HFFc6 (cell line): ENCODE results near the gene GORASP2. TPM values are rescaled to one million over a fixed set of nuclear protein-coding genes. Genes with fewer than 3 reads are reported as not detected.

Experiments used
- DNase-seq: peaks from one replicate; pipeline ENCODE4 v3.0.0-alpha.2; 2018
- H3K27ac Mint-ChIP-seq: 2 replicates; pipeline ENCODE4 v1.8.0; 2020; ENCODE audit warnings: mild to moderate bottlenecking, mixed read lengths
- H3K27me3 Mint-ChIP-seq: 2 replicates; pipeline ENCODE4 v1.8.0; 2021; ENCODE audit warnings: mild to moderate bottlenecking, moderate library complexity, mixed read lengths; ENCODE audit not compliant: insufficient read depth
- H3K36me3 Mint-ChIP-seq: 2 replicates; pipeline ENCODE4 v1.8.0; 2021; ENCODE audit warnings: low read depth, mixed read lengths
- H3K4me1 Mint-ChIP-seq: 2 replicates; pipeline ENCODE4 v1.8.0; 2020; ENCODE audit warnings: low read depth, mixed read lengths
- H3K4me3 Mint-ChIP-seq: 2 replicates; pipeline ENCODE4 v1.8.0; 2020; ENCODE audit warnings: mild to moderate bottlenecking, moderate library complexity, mixed read lengths
- H3K9me3 Mint-ChIP-seq: 2 replicates; pipeline ENCODE4 v1.8.0; 2020; ENCODE audit warnings: mild to moderate bottlenecking, mixed read lengths
- total RNA-seq, 6 experiments: library from RNA; stranded (reverse); fragmentation: NEBNext Ultra II Directional; extraction: Animal tissue kit (Norgen Biotek cat#: 25700); gene quantifications; 2 replicates in 1 of 6; 3 replicates in 5 of 6; pipeline ENCODE4 v1.2.3, GENCODE V29; 2021
- TF ChIP-seq, protein P1 (sequence below): fragments of 200-600 bp; sonication (generic); IDR thresholded peaks from 2 replicates; pipeline ENCODE4 v1.5.0; 2021; ENCODE audit warnings: antibody characterized with exemption, mild to moderate bottlenecking

GORASP2 gene
- total RNA-seq, 6 experiments from 2014 or later, result 113 to 124 (median 120) TPM

GRCh38 chr2:170972296-170973224 is 43.5 kb downstream of the GORASP2 start:
- TF ChIP-seq, protein P1, sequence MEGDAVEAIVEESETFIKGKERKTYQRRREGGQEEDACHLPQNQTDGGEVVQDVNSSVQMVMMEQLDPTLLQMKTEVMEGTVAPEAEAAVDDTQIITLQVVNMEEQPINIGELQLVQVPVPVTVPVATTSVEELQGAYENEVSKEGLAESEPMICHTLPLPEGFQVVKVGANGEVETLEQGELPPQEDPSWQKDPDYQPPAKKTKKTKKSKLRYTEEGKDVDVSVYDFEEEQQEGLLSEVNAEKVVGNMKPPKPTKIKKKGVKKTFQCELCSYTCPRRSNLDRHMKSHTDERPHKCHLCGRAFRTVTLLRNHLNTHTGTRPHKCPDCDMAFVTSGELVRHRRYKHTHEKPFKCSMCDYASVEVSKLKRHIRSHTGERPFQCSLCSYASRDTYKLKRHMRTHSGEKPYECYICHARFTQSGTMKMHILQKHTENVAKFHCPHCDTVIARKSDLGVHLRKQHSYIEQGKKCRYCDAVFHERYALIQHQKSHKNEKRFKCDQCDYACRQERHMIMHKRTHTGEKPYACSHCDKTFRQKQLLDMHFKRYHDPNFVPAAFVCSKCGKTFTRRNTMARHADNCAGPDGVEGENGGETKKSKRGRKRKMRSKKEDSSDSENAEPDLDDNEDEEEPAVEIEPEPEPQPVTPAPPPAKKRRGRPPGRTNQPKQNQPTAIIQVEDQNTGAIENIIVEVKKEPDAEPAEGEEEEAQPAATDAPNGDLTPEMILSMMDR, result no peak
- DNase-seq, result peak; percentile 15
- Mint-ChIP-seq H3K9me3 (no peaks in the 10 kb centered on the region), H3K4me1 (peaks cover 21% of the 10 kb centered on the region), H3K27ac (peak overlapping the region; percentile 71), H3K4me3 (peak overlapping the region; percentile 69), H3K27me3 (peaks cover 4% of the 10 kb centered on the region), H3K36me3 (peaks cover 10% of the 10 kb centered on the region)

DNA sequence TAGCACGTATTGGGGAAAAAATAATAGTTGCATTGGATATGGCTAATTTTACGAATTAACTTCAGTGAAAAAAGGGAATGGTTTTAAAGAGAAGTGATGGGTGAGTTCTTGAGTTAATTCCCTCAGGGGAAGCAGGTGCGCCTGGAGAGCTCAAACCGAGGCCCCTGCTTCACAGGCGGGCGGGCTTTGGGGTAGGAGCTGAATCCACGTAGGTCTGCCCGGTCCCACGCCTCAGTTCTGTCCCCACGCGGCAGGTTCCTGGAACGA is 44.1 kb downstream of the GORASP2 start:
- H3K36me3 Mint-ChIP-seq, result peaks cover 5% of the 10 kb centered on the region
- H3K27me3 Mint-ChIP-seq, result peaks cover 4% of the 10 kb centered on the region; the same call in 1 of the 2 replicates
- TF ChIP-seq, protein P1, result no peak
- H3K9me3 Mint-ChIP-seq, result no peaks in the 10 kb centered on the region
- DNase-seq, result no peak
- H3K4me3 Mint-ChIP-seq, result peak overlapping the region; percentile 69
- H3K4me1 Mint-ChIP-seq, result peaks cover 21% of the 10 kb centered on the region
- peak overlapping the region; percentile 71 for H3K27ac Mint-ChIP-seq

- DNase-seq, result peak; percentile 58
- H3K27me3 Mint-ChIP-seq, result peaks cover 1% of the 10 kb centered on the region; the same call in 1 of the 2 replicates
- peak overlapping the region; percentile 84 for H3K4me3 Mint-ChIP-seq
- peaks cover 21% of the 10 kb centered on the region for H3K4me1 Mint-ChIP-seq
- no peaks in the 10 kb centered on the region for H3K9me3 Mint-ChIP-seq
- peak overlapping the region; percentile 63 for H3K27ac Mint-ChIP-seq
- TF ChIP-seq, protein P1, result peak; percentile 97
- peaks cover under 1% of the 10 kb centered on the region; the same call in 1 of the 2 replicates for H3K36me3 Mint-ChIP-seq
Observed at GRCh38 chr2:170973492-170974303, 44.6 kb downstream of the GORASP2 start.

GRCh38 chr2:170974304-170974993 is 45.4 kb downstream of the GORASP2 start:
- H3K36me3 Mint-ChIP-seq, result no peaks in the 10 kb centered on the region
- DNase-seq, result peak; percentile 35
- H3K9me3 Mint-ChIP-seq, result no peaks in the 10 kb centered on the region
- no peaks in the 10 kb centered on the region; the same call in 1 of the 2 replicates for H3K27me3 Mint-ChIP-seq
- H3K27ac Mint-ChIP-seq, result peak overlapping the region; percentile 63
- peak overlapping the region; percentile 71 for H3K4me3 Mint-ChIP-seq
- peaks cover 21% of the 10 kb centered on the region for H3K4me1 Mint-ChIP-seq
- TF ChIP-seq, protein P1, result no peak
